GM18868 (cell line): ENCODE results near the gene GRM5.
"Not testable (repeated sequence)": the region's sequence is repeated elsewhere in the genome, so short reads cannot be mapped to it uniquely, and the experiment has no call there.

Source experiments
- ATAC-seq: cut with Tn5 transposase; IDR thresholded peaks from one replicate; pipeline ENCODE4 v1.9.1; 2021; ENCODE audit warnings: mild to moderate bottlenecking, moderate library complexity; ENCODE audit not compliant: unreplicated experiment

The GRM5 gene

GRCh38 chr11:88515002-88515401, 550.8 kb downstream of the GRM5 start:
- ATAC-seq, result no peak

GRCh38 chr11:88511006-88511405, 554.8 kb downstream of the GRM5 start:
- ATAC-seq, result no peak

GRCh38 chr11:88508759-88509581, 556.8 kb downstream of the GRM5 start:
- peak; percentile 54 for ATAC-seq

GRCh38 chr11:88508418-88508758, 557.4 kb downstream of the GRM5 start:
- ATAC-seq, result no peak

- no peak for ATAC-seq
Measured at GRCh38 chr11:88507771-88508417, 557.9 kb downstream of the GRM5 start.

- no peak for ATAC-seq
Measured at GRCh38 chr11:88501541-88501940, 564.2 kb downstream of the GRM5 start.

- ATAC-seq, result no peak
Measured at GRCh38 chr11:88495836-88496235, 569.9 kb downstream of the GRM5 start.

- ATAC-seq, result no peak
Measured at GRCh38 chr11:88494848-88495247, 570.9 kb downstream of the GRM5 start.

GRCh38 chr11:88491674-88492073, 574.1 kb downstream of the GRM5 start:
- ATAC-seq, result no peak

GRCh38 chr11:88489030-88489429, 576.8 kb downstream of the GRM5 start:
- ATAC-seq, result no peak

- ATAC-seq, result no peak
Measured at GRCh38 chr11:88487646-88488045, 578.1 kb downstream of the GRM5 start.

- peak; percentile 88 for ATAC-seq
Measured at GRCh38 chr11:88484873-88485621, 580.7 kb downstream of the GRM5 start.

- no peak for ATAC-seq
Measured at GRCh38 chr11:88482871-88483301, 582.9 kb downstream of the GRM5 start.

GRCh38 chr11:88480223-88480622, 585.6 kb downstream of the GRM5 start:
- ATAC-seq, result no peak

- ATAC-seq, result no peak
Measured at GRCh38 chr11:88478136-88478815, 587.5 kb downstream of the GRM5 start.

- ATAC-seq, result no peak
Measured at GRCh38 chr11:88475991-88476418, 589.8 kb downstream of the GRM5 start.

- no peak for ATAC-seq
Measured at GRCh38 chr11:88474655-88475054, 591.1 kb downstream of the GRM5 start.

- ATAC-seq, result no peak
Measured at GRCh38 chr11:88469561-88470225, 596.1 kb downstream of the GRM5 start.

GRCh38 chr11:88464528-88464927, 601.3 kb downstream of the GRM5 start:
- ATAC-seq, result no peak

- ATAC-seq, result not testable (repeated sequence)
Measured at GRCh38 chr11:88463301-88463700, 602.5 kb downstream of the GRM5 start.

GRCh38 chr11:88458047-88458446, 607.7 kb downstream of the GRM5 start:
- ATAC-seq, result not testable (repeated sequence)
